Measurements from ENCODE around the gene EML1. TPM values are rescaled to one million over a fixed set of nuclear protein-coding genes. Genes with fewer than 3 reads are reported as not detected.

The EML1 gene
- total and polyA plus RNA-seq, 2 of the 13 experiments (the other 11 are each of a cell fraction or from before 2014, with no cell fraction given), result 0.59 to 1.7 TPM

- no peak overlapping the region for H3K4me3 ChIP-seq (replicated peaks in 1 of 3; ENCODE audit: insufficient read depth in 1 of 3, low read depth in 2 of 3, low read length in 3 of 3)
- ChIA-PET CTCF (ENCODE audit: low intra/inter-chr PET ratio, low total read pairs) (no interaction called here), POLR2A (no interaction called here)
- H3K79me2 ChIP-seq (ENCODE audit: insufficient read depth, low read length), result no peaks in the 10 kb centered on the region
- DNase-seq (ENCODE audit: low spot score), result no peak
- in situ Hi-C loops (cut with HindIII; ENCODE audit: extremely low pct_ligation_motif_present, low pct_unique_long_range_greater_than_20kb) (no loop called here), intact Hi-C loops (cut with micrococcal nuclease; ENCODE audit: unreplicated experiment) (no loop called here)
- FAIRE-seq, result no peak
- no TSS peak for BruUV-seq (replicated peaks)
- no peak overlapping the region for H3K4me2 ChIP-seq (ENCODE audit: low read depth, low read length)
- no peak overlapping the region for H3K27ac ChIP-seq (ENCODE audit: extremely low read length, insufficient read depth, low read length)
- H2AFZ ChIP-seq (ENCODE audit: low read length), result no peak overlapping the region
- H4K20me1 ChIP-seq (ENCODE audit: insufficient read depth, low read length), result no peaks in the 10 kb centered on the region
- no peak overlapping the region for H3K9ac ChIP-seq (ENCODE audit: insufficient read depth, low read depth, low read length)
- no peaks in the 10 kb centered on the region for H3K9me3 ChIP-seq (ENCODE audit: low read length)
- peaks cover 1 to 6% of the 10 kb centered on the region in 2 experiments; a peak in 1 of 5 replicates for H3K27me3 ChIP-seq (ENCODE audit: control insufficient read depth in 1 of 2, insufficient read depth in 2 of 2, low read length in 2 of 2)
- H3K4me1 ChIP-seq (ENCODE audit: insufficient read depth, low read length), result peaks cover 31% of the 10 kb centered on the region
- 0% methylated on average over 2 of the region's 2 CpGs for WGBS (ENCODE audit: low lambda C conversion rate)
- TF ChIP-seq SP1 (IDR thresholded peaks at IDR 0.05) (no peak), SP1 (CRISPR knock-in tag; IDR thresholded peaks at IDR 0.05) (no peak), MNT (IDR thresholded peaks at IDR 0.05) (peak; percentile 93)
- ATAC-seq, result no peak
- no peaks in the 10 kb centered on the region for H3K36me3 ChIP-seq (replicated peaks in 1 of 2; ENCODE audit: control insufficient read depth in 1 of 2, insufficient read depth in 2 of 2, low read length in 2 of 2)
These were observed 159.2 kb downstream of the EML1 start for GRCh38 chr14:99952453-99952852.

GRCh38 chr14:99955826-99956455, 162.7 kb downstream of the EML1 start:
- peaks cover 1 to 5% of the 10 kb centered on the region in 2 experiments; a peak in 2 of 5 replicates for H3K27me3 ChIP-seq (ENCODE audit: control insufficient read depth in 1 of 2, insufficient read depth in 2 of 2, low read length in 2 of 2)
- peaks cover 10% of the 10 kb centered on the region; the same call in 1 of the 2 replicates for H3K4me1 ChIP-seq (ENCODE audit: insufficient read depth, low read length)
- in situ Hi-C loops (cut with HindIII; ENCODE audit: extremely low pct_ligation_motif_present, low pct_unique_long_range_greater_than_20kb) (no loop called here), intact Hi-C loops (cut with micrococcal nuclease; ENCODE audit: unreplicated experiment) (no loop called here)
- POLR2A ChIA-PET, result no interaction called here
- no peaks in the 10 kb centered on the region for H3K9me3 ChIP-seq (ENCODE audit: low read length)
- H2AFZ ChIP-seq (ENCODE audit: low read length), result no peak overlapping the region
- no peak overlapping the region for H3K4me3 ChIP-seq (replicated peaks in 1 of 3; ENCODE audit: insufficient read depth in 1 of 3, low read depth in 2 of 3, low read length in 3 of 3)
- H3K79me2 ChIP-seq (ENCODE audit: insufficient read depth, low read length), result no peaks in the 10 kb centered on the region
- H3K4me2 ChIP-seq (ENCODE audit: low read depth, low read length), result no peak overlapping the region
- TF ChIP-seq ZNF10 (CRISPR knock-in tag; IDR thresholded peaks at IDR 0.05; ENCODE audit: borderline replicate concordance, low read depth) (no peak), ZFP62 (CRISPR knock-in tag; IDR thresholded peaks at IDR 0.05) (no peak), FLYWCH1 (CRISPR knock-in tag; IDR thresholded peaks at IDR 0.05) (no peak), ZGPAT (CRISPR knock-in tag; IDR thresholded peaks at IDR 0.05) (no peak), ZFP90 (CRISPR knock-in tag; IDR thresholded peaks at IDR 0.05; ENCODE audit: borderline replicate concordance) (no peak)
- no TSS peak for BruUV-seq (replicated peaks)
- no peaks in the 10 kb centered on the region for H4K20me1 ChIP-seq (ENCODE audit: insufficient read depth, low read length)
- DNase-seq (ENCODE audit: low spot score) (no peak), FAIRE-seq (no peak), ATAC-seq (no peak)
- no peak overlapping the region for H3K9ac ChIP-seq (ENCODE audit: insufficient read depth, low read depth, low read length)
- no peak overlapping the region for H3K27ac ChIP-seq (ENCODE audit: extremely low read length, insufficient read depth, low read length)
- CTCF ChIA-PET (ENCODE audit: low intra/inter-chr PET ratio, low total read pairs), result no interaction called here
- no peaks in the 10 kb centered on the region for H3K36me3 ChIP-seq (replicated peaks in 1 of 2; ENCODE audit: control insufficient read depth in 1 of 2, insufficient read depth in 2 of 2, low read length in 2 of 2)
- 65% methylated on average over 7 of the region's 7 CpGs for WGBS (ENCODE audit: low lambda C conversion rate)
